ENCODE results near the gene DGKI.

The DGKI gene

DNA sequence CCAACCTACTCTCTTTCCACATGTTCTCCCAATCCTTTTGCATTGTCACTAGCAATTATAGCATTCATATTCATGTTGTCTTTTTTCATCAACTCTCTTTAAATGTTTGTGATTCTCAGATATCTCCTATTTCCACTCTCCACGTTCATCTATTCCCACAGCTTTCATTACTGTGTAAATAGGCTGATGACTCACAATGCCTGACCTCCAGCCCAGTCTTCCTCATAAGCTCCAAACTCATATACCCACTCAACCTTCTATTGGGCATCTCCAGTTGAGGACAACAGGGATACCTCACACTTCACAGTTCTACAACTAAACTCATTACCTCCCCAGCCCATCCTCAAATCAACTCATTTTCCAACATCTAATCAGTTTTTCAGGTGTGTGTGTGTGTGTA is 194.1 kb downstream of the DGKI start:
- DNase-seq (ENCODE audit: low spot score): no peak

DNA sequence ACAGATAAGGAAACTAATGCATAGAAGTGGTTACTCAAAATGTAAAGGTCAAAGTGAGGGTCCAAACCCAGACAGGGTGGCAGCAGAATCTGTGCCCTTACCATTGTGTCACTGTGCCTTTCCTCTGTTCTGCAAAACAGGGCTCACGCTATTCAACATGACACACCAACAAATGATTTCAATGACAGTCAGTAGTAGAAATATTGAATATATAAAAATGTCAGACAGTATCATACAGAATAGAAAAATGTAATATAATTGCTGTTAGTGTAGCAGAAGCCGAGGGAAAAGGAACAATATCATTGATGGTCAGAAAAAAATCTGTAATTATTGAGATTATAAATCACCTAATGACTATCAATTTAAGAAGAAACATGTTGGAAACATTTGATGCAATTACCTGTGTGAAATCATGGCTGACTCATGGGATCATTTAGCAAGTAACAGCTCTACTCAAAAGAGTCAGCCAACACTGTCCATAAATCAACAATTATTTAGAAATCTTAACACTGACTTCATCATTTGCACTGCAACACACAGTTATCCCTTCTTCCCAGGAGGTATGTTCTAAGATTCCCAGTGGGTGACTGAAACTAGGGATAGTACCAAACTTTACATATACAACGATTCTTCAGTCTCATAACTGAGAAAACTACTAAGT is 198.7 kb downstream of the DGKI start:
- DNase-seq (ENCODE audit: low spot score): no peak

DNA sequence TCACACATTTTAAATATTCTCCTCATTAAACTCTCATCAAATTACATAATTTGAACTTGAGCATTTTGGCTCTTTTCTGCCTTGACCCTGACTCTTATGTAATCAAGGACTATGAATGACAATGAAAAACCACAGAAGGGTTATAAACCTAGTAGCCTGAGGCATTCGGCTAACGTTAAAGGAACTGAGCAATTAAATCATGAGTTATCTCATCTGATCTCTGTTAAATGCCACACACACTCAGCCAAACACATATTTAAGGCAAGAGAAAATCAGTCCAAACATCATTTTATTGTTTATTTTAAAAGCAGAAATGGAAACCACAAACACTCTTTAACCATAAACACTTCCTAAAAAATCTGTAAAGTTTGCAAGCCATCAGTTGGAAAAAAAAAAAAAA is 204.3 kb downstream of the DGKI start:
- no peak for DNase-seq (ENCODE audit: low spot score)

DNA sequence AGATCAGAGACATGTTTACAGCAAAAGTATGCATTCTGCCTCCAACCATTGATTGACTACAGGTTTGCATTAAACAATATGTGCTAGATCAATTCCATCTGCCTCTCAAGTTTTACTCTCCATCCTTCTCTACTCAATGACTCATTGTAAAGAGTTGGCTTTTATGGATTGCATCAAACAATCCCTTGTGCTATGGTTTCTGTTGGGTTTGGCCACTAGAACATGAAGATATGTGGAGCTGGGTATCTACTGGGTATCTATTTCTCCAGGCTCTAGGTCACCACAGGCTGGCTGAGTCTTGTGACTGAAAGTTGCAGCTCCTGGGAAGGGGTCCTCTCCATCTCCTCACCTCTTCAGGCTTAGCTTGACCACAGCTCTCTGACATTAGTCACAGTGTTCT is 204.7 kb downstream of the DGKI start:
- no peak for DNase-seq (ENCODE audit: low spot score)

DNA sequence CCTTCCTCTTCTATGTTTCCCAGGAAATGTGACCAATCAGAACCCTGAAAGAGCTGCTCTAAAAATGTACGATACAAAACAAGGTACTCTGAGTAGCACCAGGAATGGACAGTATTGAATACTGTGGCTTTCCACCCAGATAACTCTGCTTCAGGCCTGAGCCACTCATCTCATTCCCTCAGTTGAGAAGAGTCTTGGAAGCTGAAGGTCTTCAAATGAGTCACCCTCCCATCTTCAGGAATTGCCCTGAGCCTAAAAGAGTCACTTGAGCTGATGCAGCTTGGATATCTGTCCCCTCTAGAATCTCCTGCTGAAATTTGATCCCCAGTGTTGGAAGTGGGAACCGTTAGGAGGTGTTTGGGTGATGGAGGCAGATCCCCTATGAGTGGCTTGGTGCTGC is 210.4 kb downstream of the DGKI start:
- no peak for DNase-seq (ENCODE audit: low spot score)

DNA sequence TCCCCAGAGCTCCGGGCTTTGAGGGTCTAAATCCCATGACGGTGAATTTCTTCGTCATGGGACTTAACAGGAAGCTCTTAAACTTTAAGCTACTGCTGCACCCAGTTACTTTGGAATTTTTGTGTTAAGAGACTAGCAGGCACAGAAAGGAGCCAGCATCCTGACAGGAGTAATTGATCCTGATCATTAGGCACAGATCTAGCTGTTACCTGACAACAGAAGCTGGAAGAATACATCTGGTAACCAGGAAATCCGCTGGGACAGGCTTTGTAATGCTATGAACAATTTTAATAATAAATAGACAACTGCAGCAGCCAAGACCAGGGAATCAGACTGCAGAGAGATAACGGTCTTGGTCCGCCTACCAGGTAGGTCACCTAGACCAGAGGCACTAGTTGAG is 210.9 kb downstream of the DGKI start:
- no peak for DNase-seq (ENCODE audit: low spot score)

DNA sequence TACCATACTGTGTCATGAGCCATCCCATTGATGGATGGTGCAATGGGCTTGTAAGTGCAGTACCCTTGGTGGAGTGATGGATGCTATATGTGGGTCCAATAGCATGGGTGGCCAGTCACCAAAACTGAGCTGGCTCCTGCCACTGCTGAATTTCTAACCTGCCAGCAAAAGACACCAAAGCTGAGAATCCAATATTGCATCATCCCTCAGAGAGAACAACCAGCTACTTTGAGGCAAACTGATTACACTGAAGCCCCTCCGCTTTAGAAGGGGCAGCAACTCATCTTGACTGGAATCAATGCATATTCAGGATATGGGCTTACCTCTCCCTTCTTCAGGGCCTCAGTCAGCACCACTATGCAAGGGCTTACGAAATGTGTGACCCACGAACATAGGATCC is 211.6 kb downstream of the DGKI start:
- DNase-seq (ENCODE audit: low spot score): no peak

DNA sequence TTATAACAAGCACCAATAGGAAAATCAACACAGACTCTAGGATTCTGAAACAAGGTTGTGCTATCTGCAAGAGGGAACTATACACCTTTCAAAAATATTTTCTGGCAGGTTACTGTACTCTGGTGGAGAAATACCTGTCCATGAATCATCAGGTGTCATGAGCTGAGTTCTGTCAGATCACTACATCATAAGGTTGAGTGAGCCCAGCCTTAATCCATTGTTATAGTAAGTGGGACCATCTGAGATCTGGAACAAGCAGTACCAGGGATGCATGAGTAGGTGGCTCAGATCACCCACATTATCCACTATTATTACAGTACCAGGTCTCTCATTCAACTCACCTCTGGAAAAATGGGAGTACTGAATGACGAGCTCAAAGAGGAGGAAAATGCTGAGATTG is 212.4 kb downstream of the DGKI start:
- no peak for DNase-seq (ENCODE audit: low spot score)

DNA sequence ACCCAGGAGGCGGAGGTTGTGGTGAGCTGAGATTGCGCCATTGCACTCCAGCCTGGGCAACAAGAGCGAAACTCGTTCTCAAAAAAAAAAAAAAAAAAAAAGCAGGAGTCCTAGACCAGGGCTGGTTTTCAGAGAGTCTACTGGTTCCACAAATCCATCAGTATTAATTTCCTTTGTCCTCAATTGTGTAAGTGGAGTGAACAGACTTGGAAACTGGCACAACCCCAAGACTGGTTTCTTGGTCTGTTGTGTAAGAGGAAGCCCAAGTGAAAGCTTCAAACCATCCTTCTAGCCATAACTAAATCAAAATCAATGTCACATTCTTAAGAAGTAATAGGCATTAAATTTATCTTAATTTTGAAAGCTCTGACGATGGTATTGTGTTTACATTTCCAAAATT is 213.6 kb downstream of the DGKI start:
- DNase-seq (ENCODE audit: low spot score): no peak

DNA sequence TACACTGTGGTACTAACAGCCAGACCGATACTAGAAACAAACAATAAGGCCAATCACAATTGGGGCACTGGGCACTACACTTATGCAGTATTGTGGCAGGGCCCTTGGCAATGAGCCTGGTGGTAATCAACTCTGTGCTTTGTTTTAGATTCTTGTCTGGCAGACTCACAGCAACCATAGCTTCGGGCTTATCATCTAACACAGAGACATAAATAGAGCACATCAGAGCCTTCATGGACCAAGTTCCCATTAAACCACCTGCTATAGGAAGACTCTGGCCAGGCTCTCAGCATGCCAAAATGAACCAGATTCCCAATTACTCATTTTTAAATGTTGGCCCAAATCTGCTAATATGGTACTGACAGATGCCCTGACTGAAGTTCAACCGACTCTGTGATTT is 218.6 kb downstream of the DGKI start:
- no peak for DNase-seq (ENCODE audit: low spot score)

DNA sequence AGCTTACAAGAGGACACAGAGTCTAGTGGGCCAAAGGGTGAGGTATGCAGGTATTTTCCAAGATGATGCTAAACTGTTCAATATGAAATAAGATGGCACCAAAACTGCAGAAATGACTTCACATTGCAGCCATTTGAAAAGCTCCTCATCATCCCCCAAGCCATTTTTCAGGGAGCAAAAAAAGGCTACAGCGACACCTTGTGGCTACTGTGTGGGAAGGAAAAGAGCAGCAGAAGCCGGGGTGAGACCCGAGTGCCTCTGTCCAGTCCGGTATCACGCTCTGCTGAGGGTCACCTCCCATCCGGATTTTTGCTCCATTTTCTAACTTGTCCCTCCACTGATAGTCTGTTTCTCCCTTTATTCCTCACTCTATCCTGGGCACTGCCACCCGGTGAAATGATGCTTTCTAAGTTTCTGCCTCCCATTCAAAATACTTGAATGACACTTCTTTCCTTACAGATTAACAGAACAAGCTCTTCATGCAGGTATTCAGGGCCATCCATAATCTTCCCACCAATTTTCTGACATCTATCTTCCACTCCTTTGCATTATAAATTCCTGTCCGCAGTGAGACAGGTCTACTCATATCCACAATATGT is 220.2 kb downstream of the DGKI start:
- no peak for DNase-seq (ENCODE audit: low spot score)

DNA sequence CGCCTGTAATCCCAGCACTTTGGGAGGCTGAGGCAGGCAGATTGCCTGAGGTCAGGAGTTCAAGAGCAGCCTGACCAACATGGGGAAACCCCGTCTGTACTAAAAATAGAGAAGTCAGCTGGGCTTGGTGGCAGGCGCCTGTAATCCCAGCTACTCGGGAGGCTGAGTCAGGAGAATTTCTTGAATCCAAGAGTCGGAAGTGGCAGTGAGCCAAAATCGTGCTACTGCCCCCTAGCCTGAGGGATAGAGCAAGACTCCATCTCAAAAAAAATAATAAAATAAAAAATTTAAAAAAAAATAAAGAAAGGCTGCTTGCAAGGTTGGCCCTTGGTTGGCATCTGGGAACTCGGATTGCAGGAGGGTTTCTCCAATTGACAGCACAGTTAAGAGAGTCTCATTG is 221.6 kb downstream of the DGKI start:
- no peak for DNase-seq (ENCODE audit: low spot score)

DNA sequence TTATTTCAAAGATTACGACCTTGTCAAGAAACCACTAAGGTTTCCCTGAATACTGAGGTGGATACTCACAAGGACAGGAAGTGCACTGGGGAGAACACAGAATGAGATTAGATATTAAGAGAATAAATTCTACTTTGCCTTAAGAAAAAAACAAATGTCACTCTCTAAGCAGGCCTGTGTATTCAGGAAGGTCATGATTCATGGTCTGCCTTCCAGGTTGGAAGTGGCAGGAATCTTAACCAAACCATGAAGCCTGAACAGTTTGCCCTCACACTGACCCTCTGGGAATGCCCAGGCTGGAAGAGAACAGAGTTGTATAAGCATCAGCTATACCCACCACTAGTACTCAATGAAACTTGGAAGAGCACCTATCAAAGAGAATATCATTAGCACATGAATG is 227.6 kb downstream of the DGKI start:
- no peak for DNase-seq (ENCODE audit: low spot score)

DNA sequence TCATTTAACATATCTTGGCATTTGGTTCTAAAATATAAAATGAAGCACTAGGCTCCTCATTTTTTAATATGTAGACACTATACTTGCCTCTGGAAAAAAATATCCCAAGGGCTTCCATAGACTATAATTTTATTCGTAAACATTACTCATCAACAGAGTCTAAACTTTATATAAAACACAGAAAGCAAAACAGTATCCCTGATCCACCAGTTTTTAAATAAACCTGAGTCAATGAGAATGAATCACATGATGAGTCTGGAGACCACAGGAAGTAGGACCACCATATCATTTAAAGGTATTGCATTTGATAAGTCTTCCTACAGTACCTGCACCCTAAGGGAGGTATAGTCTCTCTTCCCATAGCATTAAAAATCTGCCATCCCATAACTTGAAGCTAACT is 228.0 kb downstream of the DGKI start:
- no peak for DNase-seq (ENCODE audit: low spot score)

DNA sequence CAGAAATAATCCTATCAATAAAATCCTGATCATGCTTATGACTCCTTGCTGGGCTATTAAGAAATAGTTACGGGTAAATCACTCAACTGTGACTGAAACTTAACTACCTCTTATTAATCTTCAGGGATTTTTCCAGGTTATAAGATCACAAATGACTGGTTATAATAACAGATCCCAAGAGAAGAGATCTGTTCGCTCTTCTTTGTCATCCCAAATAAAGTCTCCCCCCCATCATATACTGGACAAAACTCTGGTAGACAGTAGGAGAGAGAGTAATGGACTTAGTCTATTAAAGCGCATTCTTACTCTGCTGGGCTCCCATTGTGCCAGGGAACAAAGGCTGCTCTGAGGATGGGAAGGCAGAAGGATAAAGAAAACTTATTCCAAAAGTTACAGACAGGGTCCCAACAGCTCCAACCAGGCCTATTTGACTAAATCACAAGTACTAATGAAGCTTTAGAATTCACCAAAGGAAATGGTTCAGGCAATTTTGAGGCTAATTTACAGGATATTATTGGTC is 233.7 kb downstream of the DGKI start:
- no peak for DNase-seq (ENCODE audit: low spot score)

DNA sequence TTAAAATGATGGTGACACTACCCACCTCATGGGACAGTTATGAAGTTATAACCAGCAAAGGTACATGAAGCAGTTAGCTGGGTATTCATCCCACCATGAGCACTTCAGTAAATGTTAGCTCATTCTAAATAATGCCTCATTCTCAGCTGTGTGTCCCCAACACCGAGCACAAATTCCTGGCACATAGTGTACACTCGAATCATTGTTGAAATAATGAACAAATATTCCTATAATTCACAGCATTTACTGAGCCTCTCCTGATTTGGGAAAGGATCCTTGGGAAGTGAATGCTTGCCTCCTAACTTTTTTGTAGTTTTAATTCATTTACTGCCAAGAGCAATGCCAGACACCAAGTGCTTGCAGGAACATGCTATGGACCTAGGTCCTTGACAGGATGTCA is 235.2 kb downstream of the DGKI start:
- DNase-seq (ENCODE audit: low spot score): no peak

DNA sequence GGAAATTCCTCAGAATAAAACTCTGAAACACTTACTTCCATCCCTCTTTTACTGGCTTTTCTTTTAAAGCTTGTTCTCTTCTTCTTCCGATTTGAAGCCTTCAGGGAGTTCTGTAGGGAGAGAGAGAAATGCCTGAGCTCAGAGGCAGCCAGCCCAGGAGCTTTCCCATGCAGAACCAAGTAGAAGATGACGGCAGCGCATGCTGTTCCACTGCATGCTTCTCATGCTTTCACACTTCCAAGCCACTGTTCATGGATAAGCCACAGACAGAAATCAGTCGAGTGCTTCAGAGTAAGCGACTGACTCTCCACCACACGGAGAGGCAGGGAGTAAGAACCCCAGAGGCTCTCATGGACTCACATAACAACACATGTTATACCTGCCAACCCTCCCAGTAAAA is 237.3 kb downstream of the DGKI start:
- DNase-seq (ENCODE audit: low spot score): no peak

DNA sequence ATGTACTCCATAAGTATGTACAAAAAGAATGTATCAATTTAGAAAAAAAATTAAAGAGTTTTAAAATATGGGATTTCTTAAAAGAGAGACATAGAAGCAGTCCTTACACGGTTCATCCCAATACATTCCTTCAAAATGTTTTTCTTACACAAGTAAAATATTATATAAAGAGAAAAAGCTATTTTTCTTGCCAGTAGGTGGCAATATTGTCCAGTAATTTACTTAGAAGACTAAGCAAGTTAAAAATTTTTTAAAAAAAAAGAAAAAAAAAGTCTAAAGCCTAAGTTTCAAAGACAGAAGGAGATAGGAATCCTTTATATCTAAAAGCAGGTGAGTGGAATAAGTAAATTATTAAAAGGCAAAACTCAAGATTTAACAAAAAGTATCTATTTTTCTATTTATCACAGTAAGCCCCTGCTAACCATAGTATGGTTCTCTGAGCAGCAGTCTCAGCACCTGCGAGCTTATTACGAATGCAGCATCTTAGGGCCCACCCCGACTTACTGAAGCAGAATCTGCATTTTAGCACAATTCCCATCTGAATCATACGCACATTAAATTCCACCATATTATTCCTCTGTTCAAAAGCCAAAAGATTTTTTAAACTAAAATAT is 240.6 kb downstream of the DGKI start:
- no peak for DNase-seq (ENCODE audit: low spot score)

DNA sequence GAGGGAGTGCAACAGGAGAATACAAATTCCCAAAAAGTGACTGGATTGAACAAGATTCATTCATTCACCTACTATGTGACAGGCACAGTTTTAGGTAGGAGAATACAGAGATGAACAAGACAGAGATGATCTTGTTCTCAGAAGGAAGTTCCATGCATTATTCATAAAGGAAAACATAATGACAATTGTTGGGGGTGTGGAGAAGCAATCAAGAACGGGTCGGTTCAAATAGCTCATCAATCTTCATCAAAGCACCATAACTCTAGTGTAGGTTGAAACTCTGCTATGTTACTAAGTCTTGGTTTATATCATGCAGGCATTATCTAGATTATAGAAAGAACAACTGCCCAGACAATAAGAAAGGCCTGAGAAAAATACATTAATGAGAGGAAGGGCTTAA is 243.7 kb downstream of the DGKI start:
- DNase-seq (ENCODE audit: low spot score): no peak

DNA sequence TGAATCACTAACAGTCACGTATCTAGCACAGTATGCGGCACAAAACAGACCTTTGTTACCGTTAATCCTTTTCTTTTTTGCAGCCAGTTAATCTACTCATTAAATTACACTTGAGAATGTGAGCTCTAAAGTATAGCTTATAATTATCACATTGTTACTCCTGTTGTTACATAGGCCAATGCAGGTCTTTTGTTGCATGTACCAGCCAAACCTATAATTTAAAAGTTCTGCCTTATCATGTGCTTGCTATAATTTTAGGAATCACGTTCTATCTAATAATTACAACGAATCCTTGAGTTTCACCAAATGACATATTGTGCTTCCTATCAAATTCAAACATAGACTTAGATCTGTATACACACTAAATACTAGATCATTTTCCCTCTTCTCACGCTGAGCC is 245.1 kb downstream of the DGKI start:
- no peak for DNase-seq (ENCODE audit: low spot score)

DNA sequence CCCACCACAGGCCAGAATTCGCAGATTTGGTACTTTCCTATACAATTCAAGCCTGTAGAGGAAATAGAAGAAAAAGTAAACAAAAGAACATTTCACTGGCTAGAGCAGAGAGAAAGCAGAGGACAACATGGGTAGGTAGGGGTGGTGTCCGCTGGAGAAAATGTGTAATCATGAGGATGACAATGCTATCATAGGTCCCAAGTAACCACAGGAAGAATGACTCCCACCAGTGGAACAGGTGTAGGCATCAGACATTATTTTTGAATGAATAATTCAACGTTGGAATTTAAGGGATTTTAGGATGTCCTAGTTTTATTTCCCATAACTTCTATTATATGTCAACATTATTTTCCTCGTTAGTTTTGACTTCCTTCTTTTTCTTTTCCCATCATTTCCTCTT is 248.9 kb downstream of the DGKI start:
- DNase-seq (ENCODE audit: low spot score): no peak

DNA sequence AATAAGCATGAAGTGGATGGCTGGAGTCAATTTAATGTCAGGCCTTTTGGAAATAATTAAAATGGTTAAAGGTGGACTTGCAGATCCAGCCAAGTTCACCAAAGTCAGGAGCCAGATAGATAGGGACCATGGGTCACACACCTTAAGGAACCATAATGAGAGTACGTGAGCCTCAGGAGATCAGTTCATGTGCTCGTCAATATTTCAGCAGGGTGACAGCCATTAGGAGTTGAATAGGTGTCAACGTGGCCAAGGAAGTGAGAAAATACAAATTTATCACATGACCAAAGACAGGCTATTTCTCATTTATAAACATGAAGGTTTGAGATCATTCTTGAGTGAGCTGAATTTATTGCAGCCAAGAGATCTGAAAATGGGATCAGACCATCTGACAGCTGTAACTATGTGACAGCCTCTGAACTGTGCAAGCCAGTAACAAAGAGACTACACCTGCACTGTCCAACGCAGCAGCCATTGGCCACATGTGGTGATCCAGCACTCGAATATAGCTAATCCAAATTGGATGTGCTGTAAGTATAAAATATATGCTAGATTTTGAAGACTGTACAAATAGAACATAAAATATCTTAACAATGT is 253.6 kb downstream of the DGKI start:
- DNase-seq (ENCODE audit: low spot score): no peak

DNA sequence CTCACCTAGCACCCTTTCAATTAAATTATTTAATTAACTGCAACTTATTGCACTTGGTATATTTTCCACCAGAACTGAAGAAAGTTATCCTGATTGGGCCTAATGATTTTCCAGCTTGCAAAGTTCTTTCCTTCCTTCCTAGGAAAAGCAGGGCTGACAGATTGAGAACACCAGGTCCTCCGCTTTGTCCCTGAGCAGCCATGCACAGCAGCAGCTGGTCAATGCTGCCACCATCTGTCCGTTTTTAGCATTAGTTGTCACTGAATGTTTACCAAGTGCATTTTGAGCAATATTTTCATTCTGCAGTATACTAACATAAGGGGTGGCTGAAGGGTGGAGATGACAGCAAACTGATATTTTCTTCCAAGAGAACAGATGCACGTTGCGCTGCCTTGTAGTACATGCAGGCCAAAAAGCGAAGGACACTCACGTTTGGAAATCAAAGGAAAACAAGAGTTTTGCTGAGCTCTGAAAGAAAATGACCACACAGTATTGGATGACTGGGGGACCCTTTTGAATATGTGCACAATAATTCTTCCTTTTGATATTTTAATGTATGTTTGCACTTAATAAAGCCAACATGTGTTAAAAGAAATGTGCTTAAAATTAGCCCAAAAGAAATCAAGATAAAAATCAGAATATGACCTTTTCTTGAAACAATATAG is 254.4 kb downstream of the DGKI start:
- DNase-seq (ENCODE audit: low spot score): no peak
